K562 (cell line): ENCODE results near the gene BAG1. TPM values are rescaled to one million over a fixed set of nuclear protein-coding genes. Genes with fewer than 3 reads are reported as not detected.

Source experiments
- ATAC-seq: fragments of 200-7000 bp; cut with Tn5 transposase; 3 replicates; pipeline ENCODE4 v1.9.1; 2020; ENCODE audit warnings: moderate library complexity
- BruUV-seq: library from RNA; stranded (reverse); fragments of 400-500 nt; replicated peaks from 2 replicates; lab custom pipeline; 2021; lab: Mats Ljungman, UMichigan
- CTCF ChIA-PET: fragments of 300-600 bp; formaldehyde crosslinking; extraction: SDS; loops from one replicate; lab custom pipeline; 2021; ENCODE audit warnings: low intra/inter-chr PET ratio; lab: Yijun Ruan, JAX
- POLR2A ChIA-PET: fragments of 300-600, 350-650 bp; sonication (Branson Sonifier 250); formaldehyde crosslinking; extraction: SDS; loops from one replicate; lab custom pipeline; 2021; ENCODE audit warnings: antibody characterized with exemption, inconsistent platforms; lab: Yijun Ruan, JAX
- DNase-seq, 4 experiments: peaks; one replicate each; pipeline versions ENCODE4 v3.0.0 to v3.0.0-alpha.2; 2011 to 2018; ENCODE audit warnings: low spot score in 3 of 4, mixed read lengths in 3 of 4; ENCODE audit errors: extremely low read depth in 1 of 4
- FAIRE-seq: peaks from 2 replicates; lab custom pipeline; 2011; peaks lifted over from hg19 to GRCh38; lab: Jason Lieb, UNC
- H2AFZ ChIP-seq: 2 replicates; pipeline ENCODE4 v1.6.0; 2011; ENCODE audit warnings: low read depth, low read length, control low read depth, inconsistent platforms
- H3K27ac ChIP-seq: fragments of 200-600 bp; 3 replicates; pipeline ENCODE4 v1.8.0; 2011; ENCODE audit warnings: low read depth, mild to moderate bottlenecking, control low read depth, inconsistent platforms, low read length, moderate library complexity, mixed read lengths; ENCODE audit errors: extremely low read depth
- H3K27me3 ChIP-seq, 2 experiments: fragments of 300-600 bp in 1 of 2; 2 replicates in 1 of 2; 3 replicates in 1 of 2; pipeline versions ENCODE4 v1.6.0 to v1.8.0; 2011; ENCODE audit warnings: inconsistent platforms in 2 of 2, low read length in 2 of 2, mild to moderate bottlenecking in 1 of 2, mixed read lengths in 1 of 2, moderate library complexity in 1 of 2; ENCODE audit not compliant: control insufficient read depth in 2 of 2, insufficient read depth in 2 of 2
- H3K36me3 ChIP-seq: fragments of 300-600 bp; 3 replicates; pipeline ENCODE4 v1.8.0; 2011; ENCODE audit warnings: mild to moderate bottlenecking, low read length, inconsistent platforms; ENCODE audit not compliant: control insufficient read depth, insufficient read depth
- H3K4me1 ChIP-seq, 2 experiments: fragments of 200-600 bp in 1 of 2; replicated peaks in 1 of 2; 2 replicates in 1 of 2; 3 replicates in 1 of 2; pipeline versions ENCODE4 v1.5.1 to v1.8.0; 2011; ENCODE audit warnings: inconsistent platforms in 2 of 2, low read length in 2 of 2, mild to moderate bottlenecking in 1 of 2, mixed read lengths in 1 of 2, moderate library complexity in 1 of 2; ENCODE audit not compliant: control insufficient read depth in 2 of 2, insufficient read depth in 2 of 2
- H3K4me2 ChIP-seq: 2 replicates; pipeline ENCODE4 v1.6.1; 2011; ENCODE audit warnings: low read length, control low read depth, inconsistent platforms, mixed read lengths; ENCODE audit not compliant: insufficient read depth
- H3K4me3 ChIP-seq: fragments of 200-600 bp; sonication (generic), shearing (Covaris generic); 2 replicates; pipeline ENCODE4 v1.5.1; 2016; ENCODE audit warnings: control low read depth, inconsistent platforms
- H3K79me2 ChIP-seq: fragments of 200-600 bp; 3 replicates; pipeline ENCODE4 v1.8.0; 2011; ENCODE audit warnings: low read length, inconsistent platforms; ENCODE audit not compliant: control insufficient read depth, insufficient read depth
- H3K9ac ChIP-seq, 2 experiments: 2 replicates each; pipeline versions ENCODE4 v1.6.0 to v1.6.1; 2011; ENCODE audit warnings: low read depth in 2 of 2, low read length in 2 of 2, control low read depth in 1 of 2, inconsistent platforms in 1 of 2, mild to moderate bottlenecking in 1 of 2, mixed read lengths in 1 of 2; ENCODE audit not compliant: insufficient read depth in 1 of 2
- H3K9me1 ChIP-seq: one replicate; pipeline ENCODE4 v1.6.0; 2011; ENCODE audit warnings: inconsistent platforms, mild to moderate bottlenecking, low read length, moderate library complexity; ENCODE audit not compliant: control insufficient read depth, insufficient read depth
- H3K9me3 ChIP-seq: replicated peaks from 2 replicates; pipeline ENCODE4 v1.5.1; 2011; ENCODE audit warnings: low read depth, low read length, inconsistent platforms; ENCODE audit not compliant: control insufficient read depth, insufficient read depth
- H4K20me1 ChIP-seq: replicated peaks from 2 replicates; pipeline ENCODE4 v1.6.1; 2011; ENCODE audit warnings: low read length, inconsistent platforms, mixed read lengths; ENCODE audit not compliant: control insufficient read depth, insufficient read depth
- ARID3B ChIP-seq: fragments of 250-450 bp; sonication (Bioruptor Pico); IDR thresholded peaks from 2 replicates; pipeline ENCODE4 v1.4.0; 2020; ENCODE audit warnings: borderline replicate concordance
- ATF7 ChIP-seq: fragments of 450-650 bp; IDR thresholded peaks from 2 replicates; pipeline ENCODE4 v1.7.1; 2014; ENCODE audit warnings: mild to moderate bottlenecking, moderate library complexity
- CBFA2T3 ChIP-seq: fragments of 450-650 bp; IDR thresholded peaks from 2 replicates; pipeline ENCODE4 v1.6.1; 2017
- CGGBP1 ChIP-seq: fragments of 250-450 bp; sonication (Bioruptor Pico); IDR thresholded peaks from 2 replicates; pipeline ENCODE4 v1.9.0; 2021; ENCODE audit warnings: mild to moderate bottlenecking
- CREM ChIP-seq: IDR thresholded peaks from 2 replicates; pipeline ENCODE4 v1.6.1; 2014; ENCODE audit warnings: antibody characterized with exemption, low read depth
- HNRNPL ChIP-seq: fragments of 200-400 bp; formaldehyde crosslinking; IDR thresholded peaks from 2 replicates; pipeline ENCODE4 v1.6.1; 2017; ENCODE audit warnings: low read depth, mild to moderate bottlenecking, low read length
- MECOM ChIP-seq: fragments of 250-450 bp; sonication (Bioruptor Pico); IDR thresholded peaks from 2 replicates; pipeline ENCODE4 v1.8.0; 2022; ENCODE audit warnings: inconsistent platforms
- MTA3 ChIP-seq: fragments of 450-650 bp; formaldehyde crosslinking; IDR thresholded peaks from 2 replicates; pipeline ENCODE4 v1.6.1; 2017; ENCODE audit warnings: mild to moderate bottlenecking, borderline replicate concordance
- MYBL2 ChIP-seq, 2 experiments: fragments of 450-650 bp in 1 of 2; sonication (generic) in 1 of 2; formaldehyde crosslinking in 1 of 2; IDR thresholded peaks; 2 replicates each; pipeline versions ENCODE4 v1.6.1 to v1.8.1; 2017 to 2022; ENCODE audit warnings: borderline replicate concordance in 1 of 2, inconsistent platforms in 1 of 2, low read depth in 1 of 2, mild to moderate bottlenecking in 1 of 2, missing genetic modification reagents in 1 of 2, moderate library complexity in 1 of 2
- NCOR1 ChIP-seq: fragments of 450-650 bp; IDR thresholded peaks from 2 replicates; pipeline ENCODE4 v1.6.1; 2016; ENCODE audit warnings: mild to moderate bottlenecking, moderate library complexity
- SAFB ChIP-seq: fragments of 200-400 bp; formaldehyde crosslinking; IDR thresholded peaks from 2 replicates; pipeline ENCODE4 v1.6.1; 2017; ENCODE audit warnings: low read depth, low read length, borderline replicate concordance
- SIN3B ChIP-seq: fragments of 450-650 bp; IDR thresholded peaks from 2 replicates; pipeline ENCODE4 v1.6.1; 2017; ENCODE audit warnings: low read depth, mild to moderate bottlenecking, moderate library complexity
- SMARCC2 ChIP-seq: fragments of 450-650 bp; IDR thresholded peaks from 2 replicates; pipeline ENCODE4 v1.6.1; 2017; ENCODE audit warnings: antibody characterized with exemption, moderate library complexity, mild to moderate bottlenecking, low read depth
- TARDBP ChIP-seq: fragments of 450-650 bp; IDR thresholded peaks from 2 replicates; pipeline ENCODE4 v1.6.1; 2016
- TOE1 ChIP-seq, 2 experiments: fragments of 450-650 bp in 1 of 2; sonication (generic) in 1 of 2; formaldehyde crosslinking in 1 of 2; IDR thresholded peaks; 2 replicates each; pipeline versions ENCODE4 v1.7.1 to v1.8.0; 2016 to 2022; ENCODE audit warnings: borderline replicate concordance in 2 of 2, mild to moderate bottlenecking in 2 of 2, antibody characterized with exemption in 1 of 2, inconsistent platforms in 1 of 2, low read depth in 1 of 2, missing genetic modification reagents in 1 of 2, moderate library complexity in 1 of 2
- WGBS: fragments of 100-300 bp; shearing (Covaris generic); methylation state at CpG from one replicate; pipeline ENCODE4 v1.1.6; 2016; ENCODE audit warnings: low coverage, mixed read lengths; ENCODE audit not compliant: insufficient coverage; ENCODE audit errors: missing lambda C conversion rate; 5-methylcytosine and 5-hydroxymethylcytosine counted together
- in situ Hi-C: fragments of 300-500 bp; cut with MboI; formaldehyde crosslinking; loops from 4 replicates; pipeline ENCODE4 v1.15.0; 2018; ENCODE audit warnings: inconsistent platforms, mixed read lengths
- intact Hi-C: fragments of 100-400 bp; cut with micrococcal nuclease; formaldehyde crosslinking; loops from 2 replicates; pipeline ENCODE4 v1.14.2; 2022
- polyA plus RNA-seq, 8 experiments: library from polyadenylated mRNA; depleted of rRNA in 4 of 8; stranded (reverse) in 5 of 8; unstranded in 3 of 8; fragments of >200 nt; fragmentation: Nextera tagmentation in 2 of 8; fragmentation: Illumina TruSeq in 1 of 8; extraction: Ambion mirVana in 2 of 8; extraction: Trizol in 1 of 8; gene quantifications; 2 replicates each; pipeline versions ENCODE4 v1.2.1 to v1.2.3, GENCODE V29; 2011 to 2014; ENCODE audit warnings: inconsistent platforms in 1 of 8, missing spikeins in 1 of 8
- total RNA-seq, 7 experiments: library from RNA; depleted of rRNA in 6 of 7; stranded (reverse); fragments of >200 nt in 6 of 7; fragmentation: Illumina TruSeq in 2 of 7; extraction: Trizol in 2 of 7; gene quantifications; 2 replicates each; pipeline versions ENCODE4 v1.2.1 to v1.2.3, GENCODE V29; 2011 to 2021; ENCODE audit warnings: low replicate concordance in 1 of 7
- TF ChIP-seq, protein P1 (sequence below), 3 experiments: fragments of 200-800 bp in 1 of 3; sonication (Bioruptor generic) in 1 of 3; sonication (generic) in 1 of 3; formaldehyde crosslinking in 1 of 3; IDR thresholded peaks; 2 replicates each; pipeline versions ENCODE4 v1.6.1 to v1.8.0; 2016 to 2022; ENCODE audit warnings: mild to moderate bottlenecking in 2 of 3, missing compliant biosample characterization in 2 of 3, missing genetic modification characterization in 2 of 3, missing genetic modification reagents in 1 of 3
- TF ChIP-seq, protein P2 (sequence below): fragments of 200-400 bp; formaldehyde crosslinking; IDR thresholded peaks from 2 replicates; pipeline ENCODE4 v1.6.1; 2017; ENCODE audit warnings: mild to moderate bottlenecking, low read depth, low read length, moderate library complexity

Gene BAG1
- total and polyA plus RNA-seq, 9 of the 15 experiments (the other 6 are each of a cell fraction or from before 2014, with no cell fraction given), result 9.7 to 106 (median 56.9) TPM

- H3K27me3 ChIP-seq, result no peaks in the 10 kb centered on the region
- in situ Hi-C loops (loop anchor here (10.0 to 25.0 kb wide), 3 partner anchors 135 to 853 kb away; partner anchors contain the start of genes ACO1, NDUFB6, SMIM27 and TOPORS), intact Hi-C loops (loop anchor here (2.0 kb wide), 1 partner anchor 23 kb away; no protein-coding TSS in a partner anchor)
- ATAC-seq (peak; percentile 90), DNase-seq (peak; percentile 78 to 88 (median 84)), FAIRE-seq (peak; percentile 84)
- H2AFZ ChIP-seq, result 0 out of 2 replicates have a peak within 1 kb of the TSS, but pooled peaks have one; percentile 38
- no peaks in the 10 kb centered on the region for H3K9me3 ChIP-seq
- peak within 1 kb of the TSS in 1 of 2 experiments; percentile 65; a peak in 2 of 4 replicates for H3K9ac ChIP-seq
- no peaks in the 10 kb centered on the region for H4K20me1 ChIP-seq
- peak within 1 kb of the TSS; percentile 57 for H3K4me2 ChIP-seq
- H3K79me2 ChIP-seq, result no peaks in the 10 kb centered on the region
- H3K36me3 ChIP-seq, result no peaks in the 10 kb centered on the region
- no peak within 1 kb of the TSS for H3K4me3 ChIP-seq
- BruUV-seq, result no TSS peak
- WGBS, result 0% methylated on average over 7 of the region's 7 CpGs
- CTCF ChIA-PET, result no interaction called here
- no peaks in the 10 kb centered on the region for H3K9me1 ChIP-seq
- H3K4me1 ChIP-seq, result peaks cover 17 to 20% of the 10 kb centered on the region in 2 experiments; a peak in 4 of 5 replicates
- POLR2A ChIA-PET, result interaction anchor here (0.7 to 2.3 kb wide), 9 partner anchors 11 to 215 kb away, joined by 3 to 10 read pairs (median 4); partner anchors contain the start of genes B4GALT1 and DNAJA1
- H3K27ac ChIP-seq, result no peak within 1 kb of the TSS
- TF ChIP-seq CREM (peak; percentile 63; the same call in 1 of the 2 replicates), TARDBP (peak; percentile 52; the same call in 1 of the 2 replicates), TOE1 (IDR thresholded peaks at IDR 0.05; ENCODE audit: borderline replicate concordance) (0 out of 2 replicates have a peak, but pooled peaks have one; percentile 39), TOE1 (CRISPR knock-in tag; IDR thresholded peaks at IDR 0.05; ENCODE audit: borderline replicate concordance, low read depth) (no peak), NCOR1 (peak; percentile 92), MECOM (CRISPR knock-in tag) (no peak), MTA3 (peak; percentile 88), CGGBP1 (no peak), SAFB (no peak), MYBL2 (IDR thresholded peaks at IDR 0.05; ENCODE audit: low read depth) (no peak), MYBL2 (CRISPR knock-in tag; IDR thresholded peaks at IDR 0.05; ENCODE audit: borderline replicate concordance) (no peak), HNRNPL (no peak), CBFA2T3 (peak; percentile 96), SMARCC2 (peak; percentile 88), ARID3B (no peak), ATF7 (peak; percentile 64), SIN3B (no peak)
- TF ChIP-seq, protein P1, sequence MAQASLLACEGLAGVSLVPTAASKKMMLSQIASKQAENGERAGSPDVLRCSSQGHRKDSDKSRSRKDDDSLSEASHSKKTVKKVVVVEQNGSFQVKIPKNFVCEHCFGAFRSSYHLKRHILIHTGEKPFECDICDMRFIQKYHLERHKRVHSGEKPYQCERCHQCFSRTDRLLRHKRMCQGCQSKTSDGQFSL (CRISPR knock-in tag; IDR thresholded peaks at IDR 0.05), result no peak
- TF ChIP-seq, protein P1 (tag; IDR thresholded peaks at IDR 0.05), result no peak
- TF ChIP-seq, protein P2, sequence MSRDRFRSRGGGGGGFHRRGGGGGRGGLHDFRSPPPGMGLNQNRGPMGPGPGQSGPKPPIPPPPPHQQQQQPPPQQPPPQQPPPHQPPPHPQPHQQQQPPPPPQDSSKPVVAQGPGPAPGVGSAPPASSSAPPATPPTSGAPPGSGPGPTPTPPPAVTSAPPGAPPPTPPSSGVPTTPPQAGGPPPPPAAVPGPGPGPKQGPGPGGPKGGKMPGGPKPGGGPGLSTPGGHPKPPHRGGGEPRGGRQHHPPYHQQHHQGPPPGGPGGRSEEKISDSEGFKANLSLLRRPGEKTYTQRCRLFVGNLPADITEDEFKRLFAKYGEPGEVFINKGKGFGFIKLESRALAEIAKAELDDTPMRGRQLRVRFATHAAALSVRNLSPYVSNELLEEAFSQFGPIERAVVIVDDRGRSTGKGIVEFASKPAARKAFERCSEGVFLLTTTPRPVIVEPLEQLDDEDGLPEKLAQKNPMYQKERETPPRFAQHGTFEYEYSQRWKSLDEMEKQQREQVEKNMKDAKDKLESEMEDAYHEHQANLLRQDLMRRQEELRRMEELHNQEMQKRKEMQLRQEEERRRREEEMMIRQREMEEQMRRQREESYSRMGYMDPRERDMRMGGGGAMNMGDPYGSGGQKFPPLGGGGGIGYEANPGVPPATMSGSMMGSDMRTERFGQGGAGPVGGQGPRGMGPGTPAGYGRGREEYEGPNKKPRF, result no peak
These were observed 24.6 kb downstream of the BAG1 start, which contains the start of gene SPINK4 for GRCh38 chr9:33239921-33240320. SPINK4 (plus strand) TSS chr9:33240167; CDS start chr9:33240209, 42 bp downstream.
